COLO829 (cell line): ENCODE results near the gene PDK2.

Source experiments
- DNase-seq: peaks from one replicate; pipeline ENCODE4 v3.0.0; 2012; ENCODE audit warnings: low spot score

Gene PDK2

DNA sequence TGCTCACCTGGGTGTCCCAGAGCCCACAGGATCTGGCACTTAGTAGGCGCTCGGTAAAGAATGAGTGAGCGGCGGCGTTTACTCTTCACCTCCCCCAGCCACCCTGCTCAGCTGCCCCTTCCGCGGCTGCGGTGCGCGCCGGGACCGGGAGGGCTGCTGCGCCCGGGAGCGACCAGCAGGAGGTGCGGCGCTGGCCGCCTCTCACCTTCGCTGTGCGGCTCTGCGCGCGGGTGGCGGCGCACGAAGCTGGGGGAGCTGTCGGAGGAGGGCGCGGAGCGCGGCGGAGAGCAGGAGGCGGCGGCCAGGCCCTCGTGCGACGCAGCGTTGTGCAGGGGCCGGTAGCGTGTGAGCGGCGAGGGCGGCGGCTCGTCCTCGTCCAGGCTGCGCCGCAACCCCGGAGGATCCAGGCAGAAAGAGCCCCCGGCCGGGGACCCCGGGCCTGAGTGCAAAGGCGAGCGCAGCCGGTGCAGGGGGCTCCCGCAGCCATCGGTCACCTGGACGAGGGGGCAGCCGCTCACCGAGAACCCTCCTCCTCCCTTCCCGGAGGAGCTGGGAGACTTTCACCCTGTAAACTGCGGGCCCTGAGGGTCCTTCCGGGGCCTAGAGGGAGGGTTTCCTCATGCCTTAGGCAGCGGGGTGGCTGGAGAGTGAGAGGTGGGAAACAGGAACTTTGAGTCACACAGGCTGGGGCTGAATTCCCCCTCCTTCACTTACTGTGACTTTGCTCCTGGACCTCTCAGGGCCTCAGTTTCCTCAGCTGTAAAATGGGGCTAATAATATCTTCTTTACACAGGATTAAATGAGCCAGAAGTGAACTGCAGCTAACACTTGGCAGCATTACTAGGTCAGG lies 22.3 kb downstream of the PDK2 start:
- no peak for DNase-seq

DNA sequence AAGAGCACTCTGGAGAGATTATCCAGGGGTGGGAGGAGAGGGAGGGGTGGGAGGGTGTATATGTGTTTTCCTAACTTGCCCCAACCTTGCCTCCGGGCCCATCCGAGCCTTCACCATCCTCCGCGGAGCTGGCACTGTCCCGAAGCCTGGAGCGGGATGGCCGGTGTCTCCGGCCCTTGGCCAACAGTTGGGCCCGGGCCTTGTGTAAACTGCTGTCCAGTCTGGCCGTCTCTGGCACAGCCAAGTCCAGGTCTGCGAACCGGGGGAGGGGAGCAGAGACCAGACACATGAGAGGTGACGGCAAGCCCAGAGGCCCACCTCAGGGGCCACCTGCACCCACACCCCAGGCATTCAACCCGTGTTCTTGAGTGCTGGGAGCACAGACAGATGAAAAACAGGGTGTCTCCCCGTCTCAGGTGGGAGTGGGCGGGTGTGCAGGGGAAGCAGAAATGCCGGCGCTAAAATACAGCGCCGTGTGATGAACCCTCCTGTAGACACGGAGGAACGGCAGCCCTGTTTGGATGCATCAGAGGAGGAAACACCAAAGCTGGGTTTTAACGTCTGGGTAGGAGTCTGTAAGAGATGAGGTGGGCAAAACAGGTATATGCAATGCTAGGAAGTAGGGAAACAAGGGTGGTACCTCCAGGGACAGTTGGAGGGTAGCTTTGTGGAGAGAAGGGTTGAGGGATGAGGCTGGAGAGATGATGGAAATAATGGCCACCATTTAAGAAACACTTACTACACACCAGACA lies 23.1 kb downstream of the PDK2 start:
- DNase-seq = no peak

DNA sequence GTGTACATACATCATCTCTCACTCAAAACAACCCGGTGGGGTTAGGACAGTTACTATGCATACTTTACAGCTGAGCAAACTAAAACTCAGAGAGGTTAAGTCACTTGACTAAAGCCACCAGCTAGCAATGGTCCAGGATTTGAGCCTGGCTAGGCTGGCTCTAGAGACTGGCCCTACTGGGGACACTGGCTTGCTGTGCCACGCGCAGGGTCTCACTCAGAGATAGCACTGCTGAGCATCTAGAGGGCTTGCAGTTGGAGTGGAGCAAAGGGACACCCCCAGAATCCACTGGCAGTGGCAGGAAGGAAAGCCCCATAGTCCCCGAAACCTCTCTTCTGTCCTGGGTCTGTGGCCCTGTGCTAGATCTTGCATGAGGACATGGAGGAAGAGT lies 23.7 kb downstream of the PDK2 start:
- no peak for DNase-seq

GRCh38 chr17:50120475-50121253 lies 25.5 kb downstream of the PDK2 start:
- no peak for DNase-seq

DNA sequence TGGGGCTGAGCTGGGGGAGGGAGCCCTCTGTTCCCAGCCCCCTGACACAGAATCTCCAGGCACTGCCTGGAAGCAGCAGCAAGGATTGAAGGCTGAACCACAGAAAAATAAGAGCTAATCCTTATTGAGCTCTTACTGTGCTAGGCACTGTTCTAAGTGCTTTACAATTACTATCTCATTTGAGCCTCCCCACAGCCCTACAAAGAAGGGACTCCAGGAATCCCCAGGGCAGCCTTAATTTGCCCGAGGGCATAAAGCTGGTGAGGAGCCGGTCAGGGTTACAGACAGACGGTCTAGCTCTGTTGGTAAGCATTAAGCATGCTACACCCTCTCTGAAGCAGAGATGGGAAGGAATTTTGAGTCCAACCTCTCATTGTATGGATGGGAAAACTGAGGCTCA lies 27.8 kb downstream of the PDK2 start:
- no peak for DNase-seq

GRCh38 chr17:50123649-50124349 lies 28.6 kb downstream of the PDK2 start:
- DNase-seq = no peak

- DNase-seq = no peak
Measured at GRCh38 chr17:50125420-50125997, 30.4 kb downstream of the PDK2 start.

DNA sequence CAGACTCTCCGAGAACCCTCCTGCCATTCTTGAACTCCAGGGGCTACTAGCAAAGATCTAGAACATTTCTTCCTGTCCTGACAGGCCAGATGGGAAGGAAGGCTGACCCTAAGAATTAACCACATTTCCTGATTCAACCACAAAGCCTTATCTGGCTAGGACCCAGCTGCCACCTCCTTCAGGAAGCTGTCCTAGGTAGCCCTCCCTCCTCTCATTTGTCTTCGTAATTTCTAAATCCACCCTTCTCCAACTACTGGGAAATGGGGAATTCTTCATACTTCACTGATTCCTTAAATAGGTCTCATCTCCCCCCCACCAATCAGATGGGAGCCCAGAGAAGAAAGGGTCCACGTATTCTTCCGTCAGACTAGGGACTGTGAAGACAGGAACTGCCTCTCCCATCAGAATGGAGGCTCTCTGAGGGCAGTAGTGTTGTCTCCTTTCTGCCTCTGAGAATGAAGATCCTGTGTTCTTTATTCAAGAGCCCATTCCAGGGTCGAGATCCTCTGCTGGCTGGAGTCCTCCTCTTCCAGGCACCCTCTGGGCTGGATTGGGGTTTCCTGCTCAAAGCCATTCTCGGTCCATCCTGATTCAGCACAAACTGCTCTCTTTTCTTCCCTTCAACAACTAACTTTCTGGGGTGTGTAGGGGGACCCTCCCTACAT lies 32.7 kb downstream of the PDK2 start:
- DNase-seq = no peak

GRCh38 chr17:50128441-50129352 lies 33.5 kb downstream of the PDK2 start:
- no peak for DNase-seq

GRCh38 chr17:50129353-50129727 lies 34.2 kb downstream of the PDK2 start:
- no peak for DNase-seq

DNA sequence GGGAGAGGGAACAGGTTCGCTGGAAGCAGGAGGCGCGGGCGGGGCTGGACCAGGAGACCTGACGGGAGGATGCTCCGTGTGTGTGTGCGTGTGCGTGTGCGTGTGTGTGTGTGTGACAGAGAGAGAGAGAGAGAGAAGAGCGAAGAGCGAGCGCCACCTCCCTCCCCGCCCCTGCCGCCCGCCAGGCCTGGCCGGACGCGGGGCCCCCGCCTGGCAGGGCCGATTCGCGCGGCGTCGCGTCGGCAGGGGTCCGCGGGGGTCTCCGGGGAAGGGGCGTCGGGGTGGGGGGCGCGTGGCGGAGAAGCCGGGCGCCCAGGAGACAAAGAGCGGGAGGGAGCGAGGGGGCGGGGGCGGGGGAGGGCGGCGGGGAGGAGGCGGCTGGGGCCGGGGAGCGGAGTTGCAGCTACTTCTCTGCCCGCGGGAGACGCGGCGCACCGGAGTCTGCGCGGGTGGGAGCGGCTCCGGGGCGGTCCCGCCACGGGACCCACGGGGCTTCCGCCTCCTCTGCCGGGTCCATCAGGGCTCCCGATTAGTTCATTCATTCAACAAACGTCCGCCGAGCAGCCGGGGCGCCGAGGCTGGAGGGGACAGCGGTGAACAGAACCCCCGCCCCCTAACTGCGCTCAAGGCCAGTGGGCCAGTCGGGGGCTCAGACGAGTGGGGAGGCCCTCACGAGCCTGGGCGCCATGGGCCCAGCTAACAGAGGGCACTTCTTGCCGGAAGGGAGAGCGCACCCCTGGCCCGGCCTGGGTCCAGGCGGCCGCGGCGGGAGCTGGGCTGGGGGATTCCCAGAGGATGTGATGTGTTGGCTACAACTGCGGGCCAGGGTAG lies 34.8 kb downstream of the PDK2 start, which contains the start of gene SAMD14:
Gene SAMD14, minus strand, starts transcription at position 433 of the 831 bp plus-strand sequence. CDS start 5,201 bp downstream, outside the sequence.
- no peak for DNase-seq

- DNase-seq = no peak
Measured at GRCh38 chr17:50130559-50131305, 35.6 kb downstream of the PDK2 start.

GRCh38 chr17:50132104-50132794 lies 37.1 kb downstream of the PDK2 start:
- DNase-seq = no peak

DNA sequence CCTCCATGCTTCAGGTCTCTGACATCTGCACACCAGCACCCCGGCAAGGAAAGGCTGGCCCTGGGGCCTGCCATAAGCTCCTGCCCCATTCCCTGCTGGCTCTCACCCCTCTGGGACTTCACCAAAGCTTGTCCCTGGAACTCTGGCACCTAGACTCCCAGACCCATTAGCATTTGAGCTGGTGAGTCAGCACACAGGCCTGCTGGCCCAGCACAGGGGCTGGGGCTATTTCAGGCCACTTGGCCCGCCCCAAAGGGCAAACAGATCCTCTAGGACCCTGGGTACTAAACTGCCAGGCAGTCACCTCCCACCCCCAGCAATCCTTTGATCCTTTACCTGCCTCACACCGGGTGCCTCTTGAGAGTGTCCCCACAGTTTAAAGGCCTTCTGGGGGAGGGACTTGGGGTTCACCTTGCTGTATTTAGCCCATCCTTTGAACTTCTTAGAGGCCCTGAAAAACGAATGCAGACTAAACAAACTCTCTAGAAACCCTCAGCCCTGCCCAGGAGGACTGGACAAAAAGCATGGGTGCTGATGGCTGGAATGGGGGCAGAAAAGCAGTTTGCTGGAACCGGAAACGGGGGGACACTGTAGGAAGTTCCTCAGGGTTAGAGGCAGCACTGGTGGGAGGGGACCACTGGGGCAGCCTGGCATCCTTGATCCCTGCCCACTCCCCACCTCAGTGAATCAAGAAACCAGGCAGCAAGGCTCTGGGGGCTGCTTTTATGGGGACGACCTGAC lies 38.0 kb downstream of the PDK2 start:
- no peak for DNase-seq

GRCh38 chr17:50133769-50134099 lies 38.6 kb downstream of the PDK2 start:
- no peak for DNase-seq

GRCh38 chr17:50134206-50135110 lies 39.3 kb downstream of the PDK2 start:
- no peak for DNase-seq
